HG03280 (cell line): ENCODE results near the gene CYTH3.
"Not testable (repeated sequence)": the region's sequence is repeated elsewhere in the genome, so short reads cannot be mapped to it uniquely, and the experiment has no call there.

Source experiments
- ATAC-seq: cut with Tn5 transposase; IDR thresholded peaks from one replicate; pipeline ENCODE4 v1.9.1; 2021; ENCODE audit warnings: mild to moderate bottlenecking, moderate library complexity; ENCODE audit not compliant: unreplicated experiment

CYTH3 gene, protein sequence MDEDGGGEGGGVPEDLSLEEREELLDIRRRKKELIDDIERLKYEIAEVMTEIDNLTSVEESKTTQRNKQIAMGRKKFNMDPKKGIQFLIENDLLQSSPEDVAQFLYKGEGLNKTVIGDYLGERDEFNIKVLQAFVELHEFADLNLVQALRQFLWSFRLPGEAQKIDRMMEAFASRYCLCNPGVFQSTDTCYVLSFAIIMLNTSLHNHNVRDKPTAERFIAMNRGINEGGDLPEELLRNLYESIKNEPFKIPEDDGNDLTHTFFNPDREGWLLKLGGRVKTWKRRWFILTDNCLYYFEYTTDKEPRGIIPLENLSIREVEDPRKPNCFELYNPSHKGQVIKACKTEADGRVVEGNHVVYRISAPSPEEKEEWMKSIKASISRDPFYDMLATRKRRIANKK

DNA sequence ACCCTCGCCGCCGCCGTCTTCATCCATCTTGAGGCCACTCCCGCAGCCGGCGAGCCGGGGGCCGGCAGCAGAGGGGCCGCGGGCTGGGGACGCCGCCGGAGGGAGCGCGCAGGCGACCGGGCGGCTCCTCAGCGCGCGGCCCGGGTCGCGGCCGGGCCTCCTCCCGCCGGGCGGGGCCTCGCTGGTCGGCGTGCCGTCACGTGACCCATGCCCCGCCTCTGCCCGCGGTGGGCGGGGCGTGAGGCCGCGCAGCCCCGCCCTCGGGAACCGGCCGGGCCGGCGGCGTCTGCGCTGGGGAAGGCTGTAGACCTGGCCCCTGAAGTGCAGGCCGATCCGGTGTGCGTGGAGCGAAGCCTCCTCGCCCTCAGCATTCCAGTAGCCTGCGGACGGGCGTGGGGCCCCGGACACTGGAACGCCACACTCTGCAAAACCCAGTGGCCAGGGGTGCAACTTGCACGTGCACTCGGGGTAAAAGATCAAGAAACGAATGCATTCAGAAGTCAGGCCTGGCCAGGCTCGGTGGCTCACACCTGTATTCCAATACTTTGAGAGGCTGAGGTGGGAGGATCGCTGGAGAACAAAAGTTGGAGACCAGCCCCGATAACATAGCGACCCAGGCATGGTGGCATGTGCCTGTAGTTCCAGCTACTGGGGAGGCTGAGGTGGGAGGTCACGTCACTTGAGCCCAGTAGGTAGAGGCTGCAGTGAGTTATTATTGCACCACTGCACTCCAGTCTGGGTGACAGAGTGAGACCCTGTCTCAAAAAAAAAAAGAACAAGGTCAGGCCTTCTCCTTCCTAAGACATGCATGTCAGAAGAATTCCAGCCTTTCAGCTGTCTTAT lies at the start of gene CYTH3:
Gene CYTH3 (minus strand): TSS at position 144 of the 843 bp plus-strand sequence. CDS start 117 bp downstream, at position 27.
- peak; percentile 85 for ATAC-seq

DNA sequence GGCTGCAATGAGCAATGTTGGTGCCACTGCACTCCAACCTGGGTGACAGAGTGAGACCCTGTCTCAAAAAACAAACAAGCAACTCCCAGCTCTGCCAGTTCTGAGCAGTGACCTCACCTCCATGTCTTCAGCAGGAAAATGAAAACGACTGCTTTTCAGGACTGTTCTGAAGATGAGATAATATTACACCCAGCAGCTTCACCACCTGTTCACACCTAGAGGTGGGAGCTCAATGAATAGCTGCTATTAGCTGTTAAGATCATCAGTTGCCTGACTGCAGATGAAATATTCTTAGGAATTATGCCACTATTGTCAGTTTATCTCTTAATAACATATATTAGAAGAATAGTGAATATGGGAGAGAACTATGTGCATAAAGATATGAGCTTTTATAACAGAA lies 48.4 kb upstream of the CYTH3 start:
- no peak for ATAC-seq

DNA sequence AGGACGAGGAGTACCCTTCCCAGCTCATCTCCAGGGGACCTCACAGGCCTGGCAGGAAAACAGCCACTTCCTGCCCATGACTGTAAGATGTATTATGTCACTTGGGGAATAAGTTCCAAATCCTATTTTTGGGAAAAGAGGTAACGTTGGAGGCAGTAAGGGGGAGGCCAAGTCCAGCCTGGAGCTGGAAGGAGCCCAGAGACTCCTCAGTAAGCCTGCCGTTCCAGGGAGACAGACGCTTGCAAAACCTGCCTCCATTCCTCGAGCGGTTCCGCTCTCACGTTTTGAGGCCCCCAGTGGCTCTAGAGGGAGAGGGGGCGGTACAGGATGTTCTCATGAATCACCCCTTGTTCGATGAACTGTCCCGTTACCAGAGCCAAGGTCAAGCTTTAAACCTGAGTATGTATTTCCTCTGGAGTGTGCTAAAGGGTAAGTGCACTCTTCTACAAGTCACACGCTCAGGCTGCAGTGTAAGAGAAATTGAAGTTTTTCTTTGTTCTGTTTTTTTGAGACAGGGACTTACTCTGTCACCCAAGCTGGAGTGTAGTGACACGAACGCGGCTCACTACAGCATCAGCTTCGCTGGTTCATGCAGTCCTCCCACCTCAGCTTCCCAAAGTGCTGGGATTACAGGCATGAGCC lies 45.5 kb upstream of the CYTH3 start:
- no peak for ATAC-seq

DNA sequence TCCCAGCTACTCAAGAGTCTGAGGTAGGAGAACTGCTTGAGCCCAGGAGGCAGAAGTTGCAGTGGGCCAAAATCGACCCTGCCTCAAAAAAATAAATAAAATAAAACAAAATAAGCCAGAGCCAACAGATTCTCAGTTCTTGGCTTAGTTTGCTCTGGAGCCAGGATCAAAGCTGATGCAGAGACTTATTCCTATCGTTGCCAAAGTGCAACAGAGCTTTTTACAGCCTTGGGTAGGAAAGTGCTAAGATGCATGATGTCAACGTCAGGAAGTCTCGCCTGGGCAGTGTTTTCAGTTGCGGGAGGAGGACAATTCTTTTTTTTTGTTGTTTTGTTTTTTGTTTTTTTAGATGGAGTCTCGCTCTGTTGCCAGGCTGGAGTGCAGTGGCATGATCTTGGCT lies 43.8 kb upstream of the CYTH3 start:
- ATAC-seq, result no peak

DNA sequence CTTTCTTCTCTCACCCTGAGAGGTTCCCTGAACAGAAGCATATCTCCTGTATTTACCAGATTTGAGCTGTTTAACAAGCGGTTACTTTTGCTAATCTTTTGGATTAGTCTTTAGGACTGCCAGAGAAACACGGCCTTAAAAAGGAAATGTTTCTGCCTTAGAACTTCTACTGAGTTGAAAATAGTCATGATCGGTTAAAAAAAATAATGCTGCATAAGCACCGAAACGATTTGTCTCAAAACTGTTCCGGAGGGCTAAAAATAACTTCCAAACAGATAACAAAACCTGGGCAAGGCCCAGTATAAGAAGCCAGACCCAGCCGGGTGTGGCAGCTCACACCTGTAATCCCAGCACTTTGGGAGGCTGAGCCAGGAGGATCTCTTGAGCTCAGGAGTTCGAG lies 43.3 kb upstream of the CYTH3 start:
- ATAC-seq, result no peak

DNA sequence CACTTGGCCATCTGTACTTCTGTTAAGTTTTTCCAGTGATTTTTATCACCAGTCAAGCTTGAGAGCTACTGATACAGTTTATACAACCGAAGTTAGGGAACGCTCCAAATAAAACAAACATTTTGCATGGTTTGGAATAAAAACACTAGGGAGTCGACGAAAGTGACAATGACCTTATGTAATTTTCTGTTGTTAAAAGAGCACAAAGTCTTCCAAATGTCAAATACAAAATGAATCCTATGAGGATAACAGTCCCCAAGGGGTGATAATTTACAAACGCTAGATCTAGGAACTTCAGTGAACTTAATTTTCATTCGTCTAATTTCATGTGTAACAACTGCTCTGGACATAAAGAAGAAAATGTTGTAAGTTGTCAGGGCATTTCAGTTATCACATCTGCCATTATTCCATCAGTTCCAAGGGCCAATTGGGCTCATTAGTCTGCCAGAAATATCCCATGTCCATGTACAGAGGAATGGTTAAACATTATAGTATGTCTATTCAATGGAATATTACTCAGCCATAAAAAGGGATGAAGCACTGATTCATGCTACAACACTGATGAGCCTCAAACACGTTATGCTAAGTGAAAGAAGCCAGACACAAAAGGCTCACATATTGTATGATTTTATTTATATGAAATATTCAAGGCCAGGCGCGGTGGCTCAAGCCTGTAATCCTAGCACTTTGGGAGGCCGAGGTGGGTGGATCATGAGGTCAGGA lies 38.0 kb upstream of the CYTH3 start:
- ATAC-seq, result no peak

DNA sequence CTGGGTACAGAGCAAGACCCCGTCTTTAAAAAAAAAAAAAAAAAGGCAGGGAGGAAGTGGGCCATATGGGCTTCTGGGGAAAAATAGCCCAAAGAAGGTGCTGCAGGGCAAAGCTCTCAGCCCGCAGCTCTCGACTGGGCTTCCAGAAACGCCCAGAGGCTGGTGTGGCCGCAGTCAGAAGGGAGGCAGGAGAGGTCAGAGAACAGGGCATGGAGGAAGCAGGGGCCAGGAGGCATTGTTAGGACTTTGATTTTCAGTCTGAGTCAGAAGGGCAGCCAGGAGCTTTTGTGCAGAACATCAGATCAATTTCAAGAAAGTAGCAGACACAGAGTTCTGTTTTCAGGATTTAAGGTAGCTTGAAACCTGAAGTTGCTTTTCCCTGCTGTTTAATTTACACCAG lies 35.3 kb upstream of the CYTH3 start:
- ATAC-seq, result no peak

DNA sequence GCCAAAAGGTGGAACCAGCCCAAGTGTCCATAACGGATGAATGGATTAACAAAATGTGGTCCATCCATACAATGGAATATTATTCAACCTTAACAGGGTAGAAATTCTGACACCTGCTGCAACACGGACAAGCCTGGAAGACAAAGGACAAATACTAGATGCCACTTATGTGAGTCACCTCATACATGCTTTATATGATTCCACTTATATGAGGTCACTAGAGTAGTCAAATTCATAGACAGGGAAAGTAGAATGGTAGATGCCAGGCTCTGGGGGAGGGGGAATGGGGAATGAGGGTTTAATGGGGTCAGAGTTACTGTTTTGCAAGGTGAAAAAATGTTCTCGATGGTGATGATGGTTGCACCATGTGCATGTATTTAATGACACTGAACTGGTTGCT lies 34.0 kb upstream of the CYTH3 start:
- ATAC-seq, result no peak

DNA sequence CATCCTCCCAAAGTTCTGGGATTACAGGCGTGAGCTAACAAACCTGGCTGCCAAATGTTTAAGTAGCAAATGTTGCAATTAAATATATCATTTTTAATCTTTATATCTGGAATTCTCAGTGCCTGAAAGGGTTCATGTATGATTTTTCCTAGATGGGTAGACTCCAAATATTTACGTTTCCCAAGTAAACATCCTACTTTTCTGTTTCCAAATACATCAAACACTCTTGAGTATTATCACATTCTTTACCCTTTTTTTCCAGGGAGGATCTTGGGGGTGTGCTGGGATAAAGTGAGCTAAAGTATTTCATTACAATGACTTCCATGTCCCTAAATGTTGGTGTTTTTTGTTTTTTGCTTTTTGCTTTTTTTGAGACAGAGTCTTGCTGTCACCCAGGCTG lies 32.9 kb upstream of the CYTH3 start:
- no peak for ATAC-seq

DNA sequence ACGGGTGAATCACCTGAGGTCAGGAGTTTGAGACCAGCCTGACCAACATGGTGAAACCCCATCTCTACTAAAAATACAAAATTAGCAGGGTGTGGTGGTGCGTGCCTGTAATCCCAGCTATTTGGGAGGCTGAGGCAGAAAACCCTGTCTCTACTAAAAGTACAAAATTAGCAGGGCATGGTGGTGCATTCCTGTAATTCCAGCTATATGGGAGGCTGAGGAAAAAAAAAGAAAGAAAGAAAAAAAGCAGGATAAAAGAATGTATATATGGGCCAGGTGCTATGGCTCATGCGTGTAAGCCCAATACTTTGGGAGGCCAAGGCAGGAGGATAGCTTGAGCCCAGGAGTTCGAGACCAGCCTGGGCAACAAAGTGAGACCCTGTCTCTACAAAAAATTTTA lies 29.0 kb upstream of the CYTH3 start:
- ATAC-seq, result not testable (repeated sequence)

DNA sequence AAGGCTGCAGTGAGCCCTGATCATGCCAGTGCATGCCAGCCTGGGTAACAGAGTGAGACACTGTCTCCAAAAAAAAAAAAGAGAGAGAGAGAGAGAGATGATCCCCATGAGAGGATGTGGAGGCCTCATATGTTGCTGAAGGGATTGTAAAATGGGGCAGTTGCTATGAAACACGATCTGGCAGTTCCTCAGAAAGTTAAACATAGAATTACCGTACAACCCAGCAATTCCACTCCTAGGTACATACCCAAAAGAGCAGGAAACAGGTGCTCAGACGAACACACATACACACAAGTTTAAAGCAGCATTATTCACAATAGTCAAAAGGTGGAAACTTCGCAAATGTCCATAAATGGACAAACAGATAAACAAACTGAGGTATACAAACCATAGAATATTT lies 27.4 kb upstream of the CYTH3 start:
- ATAC-seq, result no peak

DNA sequence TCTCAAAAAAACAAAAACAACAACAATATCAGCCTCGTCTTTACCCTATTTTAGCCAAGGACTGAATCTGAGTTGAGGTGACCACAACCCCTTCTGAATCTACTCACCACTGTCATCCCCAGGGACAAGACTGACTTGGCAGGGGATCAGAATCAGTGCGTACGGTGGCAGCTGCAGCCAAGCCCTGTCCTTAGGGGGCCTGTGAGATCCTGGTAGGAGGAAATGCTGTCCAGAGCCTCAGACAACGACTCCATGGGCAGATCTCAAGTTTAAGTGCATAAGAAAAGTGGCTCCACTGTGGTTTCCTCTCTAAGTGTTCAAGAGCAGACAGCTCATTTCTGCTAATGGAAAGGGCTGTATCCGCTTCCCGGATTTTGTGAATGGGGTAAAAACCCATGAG lies 22.4 kb upstream of the CYTH3 start:
- ATAC-seq, result no peak

DNA sequence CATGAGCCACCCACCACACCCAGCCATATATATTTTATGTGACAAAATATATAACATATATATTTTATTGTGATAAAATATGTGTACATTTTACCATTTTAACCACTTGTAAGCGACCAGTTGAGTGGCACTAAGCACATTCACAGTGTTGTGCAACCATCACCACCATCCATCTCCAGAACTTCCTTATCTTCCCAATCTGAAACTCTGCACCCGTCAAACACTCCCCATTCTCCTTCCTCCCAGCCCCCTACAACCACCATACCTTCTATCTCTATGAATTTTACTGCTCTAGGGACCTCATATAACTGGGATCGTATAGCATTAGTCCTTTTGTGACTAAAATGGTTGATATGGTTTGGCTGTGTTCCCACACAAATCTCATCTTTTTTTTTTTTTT lies 20.8 kb upstream of the CYTH3 start:
- no peak for ATAC-seq

DNA sequence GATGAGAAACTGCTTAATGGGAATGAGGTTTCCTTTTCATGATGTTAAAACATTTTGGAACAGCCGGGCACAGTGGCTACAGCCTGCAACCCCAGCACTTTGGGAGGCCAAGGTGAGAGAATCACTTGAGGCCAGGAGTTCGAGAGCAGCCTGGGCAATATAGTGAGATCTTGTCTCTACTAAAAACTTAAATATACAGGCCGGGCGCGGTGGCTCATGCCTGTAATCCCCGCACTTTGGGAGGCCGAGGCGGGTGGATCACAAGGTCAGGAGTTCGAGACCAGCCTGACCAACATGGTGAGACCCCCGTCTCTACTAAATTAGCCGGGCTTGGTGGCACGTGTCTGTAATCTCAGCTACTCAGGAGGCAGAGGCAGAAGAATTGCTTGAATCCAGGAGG lies 19.5 kb upstream of the CYTH3 start:
- ATAC-seq, result not testable (repeated sequence)

DNA sequence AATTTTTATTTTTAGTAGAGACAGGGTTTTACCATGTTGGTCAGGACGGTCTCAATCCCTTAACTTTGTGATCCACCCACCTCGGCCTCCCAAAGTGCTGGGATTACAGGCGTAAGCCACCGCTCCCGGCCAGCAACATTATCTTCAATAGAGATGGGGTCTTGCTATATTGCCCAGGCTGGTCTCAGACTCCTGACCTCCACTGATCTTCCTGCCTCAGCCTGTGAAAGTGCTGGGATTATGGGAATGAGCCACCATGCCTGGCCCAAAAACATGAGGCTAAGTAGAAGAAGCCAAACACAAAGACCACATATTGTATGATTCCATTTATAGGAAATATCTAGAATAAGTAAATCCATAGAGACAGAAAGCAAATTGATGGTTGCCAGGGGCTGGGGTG lies 19.1 kb upstream of the CYTH3 start:
- ATAC-seq, result no peak

DNA sequence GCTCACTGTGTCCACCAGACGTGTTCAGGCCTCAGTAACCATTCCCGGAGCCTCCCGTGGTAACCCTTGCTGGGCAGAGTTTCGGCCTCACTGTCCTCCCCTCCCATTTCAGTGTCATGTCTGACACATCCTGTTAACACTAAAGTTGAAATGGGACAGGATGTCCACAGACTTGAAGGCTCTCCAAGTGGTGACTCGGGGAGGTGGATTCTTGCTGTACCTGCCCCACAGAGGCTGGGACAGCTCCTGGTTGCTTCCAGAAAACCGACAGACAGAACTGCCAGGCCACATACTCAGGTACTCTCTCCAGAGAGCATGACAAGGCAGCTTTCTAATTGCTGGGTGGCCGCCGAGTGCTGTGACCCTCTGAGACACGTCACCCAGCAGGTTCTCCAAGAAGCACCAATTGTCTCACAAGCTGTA lies 17.9 kb upstream of the CYTH3 start:
- no peak for ATAC-seq

DNA sequence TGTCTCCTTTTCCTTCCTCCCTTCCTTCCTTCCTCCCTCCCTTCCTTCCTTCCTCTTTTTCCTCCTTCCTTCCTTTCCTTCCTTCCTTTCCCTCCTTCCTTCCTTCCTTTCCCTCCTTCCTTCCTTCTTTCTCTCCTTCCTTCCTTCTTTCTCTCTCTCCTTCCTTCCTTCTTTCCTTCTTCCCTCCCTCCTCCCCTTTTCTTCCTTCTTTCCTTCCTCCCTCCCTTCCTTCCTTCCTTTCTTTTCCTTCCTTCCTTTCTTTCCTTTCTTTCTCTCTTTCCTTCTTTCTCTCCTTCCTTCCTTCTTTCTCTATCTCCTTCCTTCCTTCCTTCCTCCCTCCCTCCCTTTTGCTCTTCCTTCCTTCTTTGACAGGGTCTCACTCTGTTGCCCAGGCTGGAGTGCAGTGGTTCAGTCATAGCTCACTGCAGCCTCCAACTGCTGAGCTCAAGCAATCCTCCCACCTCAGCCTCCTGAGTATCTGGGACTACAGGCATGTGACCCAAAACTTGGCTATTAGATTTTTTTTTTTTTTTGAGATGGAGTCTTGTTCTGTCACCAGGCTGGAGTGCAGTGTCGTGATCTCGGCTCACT lies 15.9 kb upstream of the CYTH3 start:
- ATAC-seq, result no peak

DNA sequence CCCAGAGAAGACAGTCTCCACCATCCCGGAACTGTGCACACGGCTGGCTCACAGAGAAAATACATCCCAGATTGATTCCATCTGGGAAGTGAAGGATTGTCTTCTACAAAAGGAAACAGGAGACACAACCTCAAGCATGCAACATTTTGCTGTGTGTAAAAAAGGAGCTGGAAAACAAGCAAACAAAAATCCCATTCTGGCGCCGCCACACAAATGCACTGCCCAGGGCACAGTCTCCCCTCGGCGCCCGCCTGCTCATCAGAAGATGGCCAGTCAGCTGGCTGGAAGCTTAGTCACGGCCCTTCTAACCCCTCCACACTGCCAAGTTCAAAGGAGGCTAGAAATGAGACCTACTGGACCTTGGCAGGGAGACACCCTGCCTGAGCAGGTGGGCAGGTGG lies 14.1 kb upstream of the CYTH3 start:
- ATAC-seq, result no peak

DNA sequence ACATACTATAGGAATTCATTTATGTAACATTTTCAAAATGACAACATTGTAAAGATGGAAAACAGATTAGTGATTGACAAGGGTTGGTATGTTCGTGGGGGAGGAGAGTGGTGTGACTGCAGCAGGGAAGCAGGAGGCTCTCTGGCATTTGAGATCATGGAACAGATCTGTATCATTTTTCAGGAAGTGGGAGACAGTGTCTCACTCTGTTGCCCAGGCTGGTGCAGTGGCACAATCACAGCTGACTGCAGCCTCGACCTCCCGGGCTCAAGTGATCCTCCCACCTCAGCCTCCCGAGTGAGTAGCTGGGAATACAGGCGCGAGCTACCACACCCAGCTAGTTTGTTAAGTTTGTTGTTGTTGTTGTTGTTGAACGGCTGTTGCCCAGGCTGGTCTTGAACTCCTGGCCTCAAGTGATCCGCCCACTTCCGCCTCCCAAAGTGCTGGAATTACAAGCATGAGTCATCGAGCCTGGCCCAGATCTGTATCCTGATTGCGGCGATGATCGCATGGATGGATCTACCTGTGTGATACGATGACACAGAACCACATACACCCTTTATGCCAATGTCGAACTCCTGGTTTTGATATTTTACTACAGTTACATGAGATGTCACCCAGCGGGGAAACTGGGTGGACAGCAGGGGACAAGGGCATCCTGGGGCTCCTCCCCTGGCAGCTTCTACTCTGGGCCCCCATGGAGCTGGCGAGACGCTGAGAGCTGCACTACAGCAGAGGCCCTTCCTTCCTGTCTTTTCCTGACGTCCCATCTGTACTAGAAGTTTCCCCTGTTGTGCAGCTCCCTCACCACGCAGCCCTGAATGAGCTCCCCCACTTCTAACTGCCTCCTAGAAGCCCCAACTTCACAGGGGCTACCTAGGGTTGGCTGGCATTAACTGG lies 12.3 kb upstream of the CYTH3 start:
- no peak for ATAC-seq

DNA sequence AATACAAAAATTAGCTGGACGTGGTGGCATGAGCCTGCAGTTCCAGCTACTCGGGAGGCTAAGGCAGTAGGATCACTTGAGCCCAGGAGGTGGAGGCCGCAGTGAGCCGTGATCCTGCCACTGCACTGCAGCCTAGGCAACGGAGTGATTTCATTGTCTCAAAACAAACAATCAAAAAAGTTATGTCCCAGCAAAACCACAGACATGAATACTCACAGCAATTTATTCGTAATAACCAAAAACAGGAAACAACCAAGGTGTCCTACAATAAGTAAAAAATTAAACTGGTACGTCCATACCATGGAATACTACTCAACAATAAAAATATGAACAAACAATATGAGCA lies 11.6 kb upstream of the CYTH3 start:
- ATAC-seq, result no peak
